ENCODE results near the gene FOXRED1. TPM values are rescaled to one million over a fixed set of nuclear protein-coding genes. Genes with fewer than 3 reads are reported as not detected.

FOXRED1 gene
- total and polyA plus RNA-seq, 2 of the 4 experiments (the other 2 are of a cell fraction) = 15.1 to 28.3 TPM

DNA sequence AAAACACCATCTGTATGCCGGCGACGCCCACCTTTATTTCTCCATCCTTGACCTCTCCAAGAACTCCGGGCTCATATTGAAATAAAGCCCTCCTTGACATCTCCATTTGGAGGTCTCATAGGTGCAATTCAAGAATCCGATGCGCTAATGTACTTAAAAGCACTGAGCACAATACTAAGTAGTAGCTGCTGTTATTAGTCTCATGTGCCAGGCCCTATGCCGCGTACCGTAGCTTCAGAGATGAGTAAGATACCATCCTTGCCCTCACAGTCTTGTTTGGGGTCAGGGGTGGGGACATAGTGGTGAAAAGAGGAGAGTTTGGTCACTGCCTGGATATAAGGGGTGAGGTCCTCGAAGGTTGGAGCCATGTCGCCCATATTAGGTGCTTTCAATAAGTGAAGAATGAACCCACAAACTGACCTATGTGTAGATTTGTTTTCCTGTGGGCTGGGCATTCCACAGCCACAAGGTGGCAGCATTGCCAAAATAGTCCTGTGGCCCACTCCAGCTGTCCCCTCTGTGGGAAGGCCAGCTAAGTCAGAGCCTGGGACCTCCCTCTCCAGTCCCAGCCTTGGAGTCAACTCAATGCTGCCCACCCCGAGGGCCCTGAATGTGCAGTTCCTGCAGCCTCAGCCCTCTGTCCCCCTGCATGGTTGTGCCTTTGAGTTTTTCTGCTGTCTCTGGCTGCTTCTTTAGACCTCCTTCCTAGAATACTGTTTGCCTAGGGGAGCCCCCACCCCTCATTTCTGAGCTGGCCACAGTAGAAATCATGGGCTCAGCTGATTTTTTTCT is 41.4 kb downstream of the FOXRED1 start:
- Histone ChIP-seq H2BK5ac (ENCODE audit: low read depth, low read length, poor library complexity, severe bottlenecking) (no peak overlapping the region), H3K9me3 (ENCODE audit: control insufficient read depth, insufficient read depth, low read length) (no peaks in the 10 kb centered on the region), H3K4me1 (ENCODE audit: control insufficient read depth, insufficient read depth, low read length) (peaks cover 2% of the 10 kb centered on the region; the same call in 1 of the 2 replicates), H4K5ac (ENCODE audit: low read depth, low read length) (no peak overlapping the region), H3K4ac (ENCODE audit: low read depth, low read length) (no peak overlapping the region), H2AK9ac (replicated peaks; ENCODE audit: low read depth, low read length, poor library complexity) (peak overlapping the region; percentile 60), H4K91ac (ENCODE audit: insufficient read depth, low read depth, low read length) (no peak overlapping the region), H4K8ac (ENCODE audit: low read depth in 2 of 2, low read length in 2 of 2) (no peak overlapping the region), H3K36me3 (ENCODE audit: control insufficient read depth, insufficient read depth, low read length) (peaks cover 4% of the 10 kb centered on the region; the same call in 1 of the 2 replicates), H3K18ac (ENCODE audit: low read depth, low read length) (no peak overlapping the region), H3K9me1 (ENCODE audit: insufficient read depth, low read length) (no peaks in the 10 kb centered on the region), H3K79me1 (ENCODE audit: low read depth in 1 of 2, low read length in 2 of 2) (peaks cover 3 to 5% of the 10 kb centered on the region in 2 experiments; a peak in 3 of 4 replicates), H2BK15ac (ENCODE audit: low read depth, low read length) (no peak overlapping the region), H3K4me3 (ENCODE audit: insufficient read depth, low read depth, low read length) (no peak overlapping the region), H3K14ac (replicated peaks; ENCODE audit: low read depth, low read length) (no peak overlapping the region), H2AK5ac (ENCODE audit: low read depth, low read length) (peak overlapping the region; percentile 68; the same call in 1 of the 2 replicates), H3K27ac (ENCODE audit: insufficient read depth, low read length) (no peak overlapping the region), H3K27me3 (ENCODE audit: control insufficient read depth, insufficient read depth, low read length) (no peaks in the 10 kb centered on the region), H2BK20ac (ENCODE audit: low read depth, low read length) (no peak overlapping the region), H3K4me2 (ENCODE audit: low read depth, low read length) (no peak overlapping the region), H3K56ac (ENCODE audit: extremely low read depth, insufficient read depth, low read length) (no peak overlapping the region), H4K20me1 (ENCODE audit: insufficient read depth, low read length) (peaks cover 3% of the 10 kb centered on the region; the same call in 1 of the 2 replicates), H2BK120ac (ENCODE audit: low read depth, low read length) (no peak overlapping the region), H3K9ac (ENCODE audit: low read depth, low read length) (no peak overlapping the region), H2AFZ (replicated peaks; ENCODE audit: low read length, poor library complexity) (peak overlapping the region; percentile 79), H3K23ac (ENCODE audit: low read depth, low read length) (no peak overlapping the region)
- TF ChIP-seq RAD21 (IDR thresholded peaks at IDR 0.05; ENCODE audit: low read length) (peak; percentile 99), POLR2A (IDR thresholded peaks at IDR 0.05; ENCODE audit: low read depth, low read length) (peak; percentile 51; the same call in 1 of the 2 replicates), RCOR1 (IDR thresholded peaks at IDR 0.05; ENCODE audit: insufficient replicate concordance, low read length) (no peak), MXI1 (IDR thresholded peaks at IDR 0.05; ENCODE audit: borderline replicate concordance, low read depth, low read length) (0 out of 2 replicates have a peak, but pooled peaks have one; percentile 10), SMC3 (IDR thresholded peaks at IDR 0.05; ENCODE audit: low read depth, low read length) (peak; percentile 92), FOS (IDR thresholded peaks at IDR 0.05; ENCODE audit: low read depth, low read length) (no peak), CTCF (conservative IDR thresholded peaks at IDR 0.05; ENCODE audit: low read depth, low read length) (peak; percentile 94)
- POLR2A ChIA-PET (ENCODE audit: unreplicated experiment) = no interaction called here
- in situ Hi-C loops (cut with MboI; ENCODE audit: low sequenced_read_pairs) (loop anchor here (10.0 to 25.0 kb wide), 3 partner anchors 104 to 1027 kb away; no protein-coding TSS in a partner anchor), dilution Hi-C loops (cut with HindIII; ENCODE audit: low sequenced_read_pairs, unreplicated experiment) (no loop called here), intact Hi-C loops (cut with micrococcal nuclease) (loop anchor here (1.0 to 10.0 kb wide), 6 partner anchors 131 to 1184 kb away; no protein-coding TSS in a partner anchor)
- CTCF ChIA-PET = interaction anchor here (0.6 to 3.4 kb wide), 11 partner anchors 9 to 1349 kb away, joined by 3 to 35 read pairs (median 6); no protein-coding TSS in a partner anchor
- no TSS peak for BruUV-seq (replicated peaks)
- WGBS, 2 experiments (ENCODE audit: extremely low coverage in 2 of 2, insufficient read length in 1 of 2) = 75% methylated on average over 4 of the region's 12 CpGs; no CpG with 5 or more reads in 1 of the 2 experiments
- peak; percentile 74 for DNase-seq
- peak; percentile 98 for ATAC-seq (ENCODE audit: low read depth)

Data from IMR-90 (cell line).